Left forelimb (tissue), 1 donor: ENCODE data around the gene IL36G.

ENCODE experiments used
- DNase-seq: peaks from one replicate; pipeline ENCODE4 v3.0.0-alpha.2; 2018; ENCODE audit warnings: low spot score

Gene IL36G

DNA sequence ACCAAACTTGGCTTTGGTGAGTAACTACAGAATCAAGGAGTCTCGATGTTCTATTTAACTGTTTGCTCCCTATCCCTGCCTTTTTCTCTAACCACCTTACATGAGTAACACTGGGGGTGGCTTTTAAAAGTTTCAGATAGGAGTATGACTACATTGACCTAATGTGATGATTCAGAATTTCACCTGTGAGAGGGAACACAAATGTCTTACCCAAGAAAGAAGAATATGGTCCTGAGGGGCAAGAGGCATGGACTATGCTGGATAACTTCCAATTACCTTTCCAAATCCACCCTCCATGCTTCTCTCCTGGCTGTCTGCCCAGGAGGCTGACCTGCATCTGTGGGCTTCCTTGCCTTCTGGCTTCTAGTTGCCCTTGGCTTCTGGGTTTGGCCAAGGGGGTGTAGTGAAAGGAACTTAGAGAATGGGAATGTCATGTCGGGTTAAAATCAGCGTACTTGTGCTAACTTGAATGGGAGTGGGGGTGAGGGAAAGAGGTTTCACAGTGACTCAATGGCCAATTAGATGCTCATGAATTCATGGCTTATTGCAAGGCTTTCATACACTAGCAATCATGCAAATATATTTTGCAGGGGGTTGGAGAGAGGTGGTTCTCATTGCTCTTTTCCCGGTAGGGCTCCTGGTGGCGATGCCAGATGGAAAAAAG lies 5.3 kb upstream of the IL36G start:
- DNase-seq = no peak

DNA sequence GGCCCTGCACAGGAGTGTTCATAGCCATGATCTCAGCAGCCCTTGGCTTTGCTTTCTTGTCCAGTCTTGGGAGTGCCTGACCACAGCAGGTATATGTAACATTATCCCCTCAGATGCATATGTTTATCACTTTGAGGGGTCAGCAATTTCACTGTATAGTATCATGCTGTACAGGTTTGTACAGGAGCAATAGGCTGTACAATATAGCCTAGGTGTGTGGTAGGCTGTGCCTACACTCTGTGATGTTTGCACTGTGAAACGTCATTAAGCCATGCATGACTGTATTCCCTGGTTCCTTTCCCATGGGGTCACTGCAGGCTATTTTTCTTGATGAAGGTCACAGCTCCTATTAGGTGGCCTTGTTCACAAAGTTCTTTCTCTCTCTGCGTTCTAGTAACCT lies 4.7 kb upstream of the IL36G start:
- DNase-seq = no peak

DNA sequence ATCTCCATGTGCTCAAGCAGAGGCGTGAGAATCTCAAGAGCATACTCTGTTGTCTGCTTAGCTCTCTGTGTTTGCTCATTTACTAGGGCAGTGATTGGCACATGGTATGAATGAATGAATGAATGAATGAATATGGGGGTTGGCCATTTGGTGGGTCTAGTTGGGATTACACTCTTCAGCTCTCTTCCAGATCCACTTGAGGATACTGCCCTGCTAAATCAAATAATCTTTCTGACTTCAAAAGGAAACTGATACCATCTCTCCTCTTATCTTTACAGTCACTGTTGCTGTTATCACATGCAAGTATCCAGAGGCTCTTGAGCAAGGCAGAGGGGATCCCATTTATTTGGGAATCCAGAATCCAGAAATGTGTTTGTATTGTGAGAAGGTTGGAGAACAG lies 1.9 kb downstream of the IL36G start:
- no peak for DNase-seq

DNA sequence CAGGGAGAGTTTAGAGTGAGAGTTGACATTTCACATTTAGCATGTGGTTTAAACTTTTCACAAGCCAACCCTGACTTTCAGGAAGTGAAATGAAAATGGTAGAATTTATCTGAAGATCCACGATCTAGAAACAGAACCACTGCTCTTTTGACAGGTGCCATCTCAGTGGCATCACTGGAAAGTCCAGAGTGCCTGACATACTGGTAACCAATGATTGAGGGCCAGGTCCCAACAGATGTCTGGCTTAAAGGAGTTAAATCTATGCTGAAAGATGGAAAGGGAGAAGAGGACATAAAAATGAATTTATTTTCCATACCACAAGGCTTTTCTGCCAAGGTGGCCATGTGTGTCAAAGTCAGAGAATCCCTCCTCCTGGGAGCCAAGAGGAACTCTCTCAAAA lies 2.7 kb downstream of the IL36G start:
- no peak for DNase-seq

DNA sequence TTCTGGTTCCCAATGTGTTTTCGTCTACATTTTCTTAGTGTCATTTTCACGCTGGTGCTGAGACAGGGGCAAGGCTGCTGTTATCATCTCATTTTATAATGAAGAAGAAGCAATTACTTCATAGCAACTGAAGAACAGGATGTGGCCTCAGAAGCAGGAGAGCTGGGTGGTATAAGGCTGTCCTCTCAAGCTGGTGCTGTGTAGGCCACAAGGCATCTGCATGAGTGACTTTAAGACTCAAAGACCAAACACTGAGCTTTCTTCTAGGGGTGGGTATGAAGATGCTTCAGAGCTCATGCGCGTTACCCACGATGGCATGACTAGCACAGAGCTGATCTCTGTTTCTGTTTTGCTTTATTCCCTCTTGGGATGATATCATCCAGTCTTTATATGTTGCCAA lies 7.3 kb downstream of the IL36G start:
- DNase-seq = no peak

DNA sequence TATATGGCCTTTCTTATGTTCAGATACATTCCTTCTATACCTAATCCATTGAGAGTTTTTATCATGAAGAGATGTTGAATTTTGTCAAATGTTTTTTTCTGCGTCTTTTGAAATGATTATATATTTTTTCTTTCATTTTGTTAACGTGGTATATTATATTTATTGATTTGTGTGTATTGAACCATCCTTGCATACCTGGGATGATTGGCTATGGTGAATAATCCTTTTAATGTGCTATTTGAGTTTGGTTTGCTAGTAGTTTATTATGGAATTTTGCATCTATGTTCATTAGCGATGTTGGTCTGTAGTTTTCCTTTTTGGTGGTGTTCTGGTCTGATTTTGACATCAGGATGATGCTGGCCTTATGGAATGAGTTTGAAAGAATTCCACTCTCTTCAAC lies 11.8 kb downstream of the IL36G start:
- no peak for DNase-seq

DNA sequence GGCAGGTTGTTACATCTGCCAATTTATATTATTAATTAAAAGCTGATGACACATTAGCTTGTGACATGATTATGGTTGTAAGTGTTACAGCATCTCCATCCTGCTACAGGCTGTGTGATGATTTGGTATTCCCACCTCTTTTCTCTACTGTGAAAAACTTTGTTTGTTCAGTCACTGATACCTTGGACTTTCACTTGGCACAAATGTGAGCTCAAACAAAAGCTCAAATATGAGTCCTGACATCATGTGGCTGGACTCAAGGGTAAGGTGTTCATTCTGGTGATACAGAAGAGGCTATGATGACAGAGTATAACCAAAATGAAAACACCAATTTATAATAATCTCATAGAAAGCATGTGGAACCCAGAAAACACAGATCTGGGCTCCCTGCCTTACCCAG lies 16.0 kb downstream of the IL36G start:
- DNase-seq = no peak

DNA sequence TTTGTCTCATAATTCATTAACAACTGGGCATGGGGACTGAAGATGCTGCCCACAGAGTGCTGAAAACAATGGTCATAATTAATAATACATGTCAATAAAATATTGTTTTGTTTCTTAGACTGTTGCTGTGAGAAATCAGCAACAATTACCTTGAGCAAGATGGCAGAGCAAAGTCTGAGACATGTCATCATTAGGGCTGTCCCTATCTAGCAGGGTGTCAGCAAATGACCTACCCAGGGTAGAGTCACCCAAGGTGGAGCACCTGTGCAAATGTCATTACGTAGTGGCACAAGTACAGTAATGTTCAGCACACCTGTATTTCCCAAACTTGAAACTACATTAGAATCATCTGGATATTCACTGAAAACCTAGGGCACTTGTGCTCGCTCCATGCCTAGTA lies 16.8 kb downstream of the IL36G start:
- DNase-seq = no peak

DNA sequence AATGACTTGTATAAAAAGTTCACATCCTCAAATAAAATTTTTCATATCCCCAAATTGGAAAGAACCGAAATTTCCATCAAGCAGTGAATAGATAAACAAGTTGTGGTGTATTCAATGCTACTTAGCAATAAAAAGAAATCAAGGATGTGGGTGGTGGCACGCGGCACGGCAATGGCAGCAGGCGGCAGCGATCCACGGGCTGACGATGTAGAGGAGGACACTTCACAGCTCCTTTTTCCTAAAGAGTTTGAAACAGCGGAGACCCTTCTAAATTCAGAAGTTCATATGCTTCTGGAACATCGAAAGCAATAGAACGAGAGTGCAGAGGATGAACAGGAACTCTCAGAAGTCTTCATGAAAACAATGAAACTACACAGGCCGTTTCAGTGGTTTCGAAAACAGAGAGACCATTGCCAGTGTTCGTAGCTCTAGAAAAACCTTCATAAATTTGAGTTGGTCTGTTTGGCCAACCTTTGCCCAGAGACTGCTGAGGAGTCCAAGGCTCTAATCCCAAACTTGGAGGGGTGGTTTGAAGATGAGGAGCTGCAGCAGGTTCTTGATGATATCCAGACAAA lies 17.6 kb downstream of the IL36G start:
- DNase-seq = no peak

DNA sequence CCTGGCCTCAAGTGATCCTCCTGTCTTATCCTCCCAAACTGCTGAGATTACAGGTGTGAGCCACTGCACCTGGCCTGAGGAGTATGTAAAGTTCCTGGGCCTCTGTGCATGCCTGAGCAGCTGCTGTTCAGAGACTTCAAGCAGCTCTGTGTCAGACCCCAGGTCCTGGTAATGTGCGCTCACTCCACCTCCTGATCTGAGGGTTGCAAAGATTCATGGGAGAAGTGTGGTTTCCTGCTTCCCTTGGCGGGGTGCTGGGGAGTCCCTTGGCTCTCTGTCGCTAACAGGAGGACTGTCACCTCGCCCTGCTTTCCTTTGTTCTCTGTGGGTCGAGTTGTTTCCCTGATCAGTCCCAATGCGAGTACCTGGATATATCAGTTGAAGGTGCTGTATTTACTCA lies 18.8 kb downstream of the IL36G start:
- DNase-seq = no peak

DNA sequence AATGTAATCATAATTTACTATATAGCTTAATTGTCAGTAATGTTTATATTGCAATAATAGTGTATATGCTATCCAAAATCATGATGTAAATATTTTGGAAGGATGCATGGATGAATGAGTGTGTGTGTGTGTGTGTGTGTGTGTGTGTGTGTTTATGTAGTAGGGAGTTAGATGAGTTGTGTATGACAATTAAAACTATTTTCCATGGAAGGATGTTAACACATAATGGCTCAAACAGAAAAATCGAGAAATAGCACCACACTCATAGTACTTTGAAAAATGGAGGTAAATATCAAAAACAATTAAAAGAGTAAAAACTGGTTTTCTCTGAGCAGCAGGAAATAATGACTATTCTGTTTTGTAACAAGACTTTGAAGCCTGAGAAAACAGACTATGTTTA lies 19.3 kb downstream of the IL36G start:
- DNase-seq = no peak

DNA sequence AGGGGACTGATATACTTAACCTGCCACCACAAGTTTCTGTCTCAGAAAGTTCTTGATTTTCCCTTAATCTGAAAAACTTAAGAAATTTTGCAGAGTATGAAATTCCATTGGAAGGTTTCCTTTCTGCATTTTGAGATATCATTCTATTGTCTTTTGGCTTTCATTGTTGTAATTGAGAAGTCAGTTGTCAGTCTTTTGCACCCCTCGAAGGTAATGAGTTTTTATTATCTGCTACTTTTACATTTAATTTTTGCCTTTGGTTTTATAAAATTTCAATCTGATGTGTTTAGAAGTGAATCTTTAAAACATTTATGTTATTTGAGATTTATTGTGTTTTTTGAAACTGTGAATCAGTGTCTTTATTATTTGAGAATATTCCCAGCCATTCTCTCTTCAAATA lies 22.6 kb downstream of the IL36G start:
- DNase-seq = no peak

DNA sequence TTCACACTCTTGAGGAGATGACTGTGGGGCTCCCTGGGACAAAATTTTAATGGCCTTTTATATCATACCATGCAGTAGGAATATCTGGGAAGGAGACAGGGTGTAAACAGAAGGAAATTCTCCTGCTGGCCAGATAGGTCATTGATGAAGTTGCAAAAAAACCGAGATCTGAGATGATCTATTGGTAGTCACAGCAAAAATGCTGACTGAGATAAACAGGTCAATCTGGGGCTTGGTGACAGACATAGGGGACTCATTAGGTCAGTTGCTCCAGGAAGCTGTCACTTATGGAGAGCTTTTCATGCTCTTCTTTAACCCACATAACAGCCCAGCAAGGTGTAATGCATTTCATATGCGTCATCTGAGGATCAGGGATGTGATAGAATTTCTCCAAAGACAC lies 24.9 kb downstream of the IL36G start:
- DNase-seq = no peak

DNA sequence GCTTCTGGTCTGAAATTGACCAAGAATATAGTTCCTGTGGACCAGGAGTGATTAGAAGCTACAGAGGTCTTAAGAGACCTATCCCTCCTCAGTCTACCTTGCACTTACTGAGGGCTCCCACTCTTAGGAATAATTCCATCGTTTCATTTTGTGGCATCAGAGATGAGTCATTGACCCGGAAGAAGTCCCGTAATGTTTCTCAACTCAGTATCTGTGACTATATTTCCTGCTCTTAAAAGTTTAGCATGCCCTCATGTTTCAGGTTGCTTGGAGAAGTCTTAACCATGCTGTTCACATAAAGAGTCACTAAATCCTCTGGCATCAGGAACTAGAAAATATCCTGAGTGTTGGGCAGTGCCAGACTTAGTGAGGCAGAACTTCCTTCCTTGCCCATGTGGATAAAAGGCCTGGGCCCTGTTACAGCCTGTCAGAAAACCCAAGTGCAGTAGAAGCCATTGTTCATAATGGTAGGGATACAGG lies 27.3 kb downstream of the IL36G start, which contains the start of gene IL36A:
Gene IL36A, plus strand, starts transcription at position 430 of the 480 bp plus-strand sequence. CDS start 413 bp downstream, outside the sequence.
- no peak for DNase-seq

DNA sequence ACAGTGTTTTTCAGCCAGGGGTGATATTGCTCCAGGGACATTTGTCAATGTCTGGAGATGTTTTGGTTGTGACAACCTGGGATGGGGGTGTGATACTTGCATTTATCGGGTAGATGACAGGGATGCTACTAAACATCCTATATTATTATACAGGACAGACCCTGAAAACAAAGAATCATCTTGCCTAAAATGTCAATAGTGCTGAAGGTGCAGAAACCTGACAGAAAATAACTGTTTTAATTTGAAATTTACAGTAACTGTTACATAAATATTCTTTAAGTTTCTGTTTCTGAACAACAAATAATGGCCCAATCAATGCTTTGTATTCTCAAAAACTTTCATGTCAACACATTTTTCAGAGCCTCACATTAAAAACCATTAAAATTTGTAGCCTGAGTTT lies 29.4 kb downstream of the IL36G start:
- DNase-seq = no peak

DNA sequence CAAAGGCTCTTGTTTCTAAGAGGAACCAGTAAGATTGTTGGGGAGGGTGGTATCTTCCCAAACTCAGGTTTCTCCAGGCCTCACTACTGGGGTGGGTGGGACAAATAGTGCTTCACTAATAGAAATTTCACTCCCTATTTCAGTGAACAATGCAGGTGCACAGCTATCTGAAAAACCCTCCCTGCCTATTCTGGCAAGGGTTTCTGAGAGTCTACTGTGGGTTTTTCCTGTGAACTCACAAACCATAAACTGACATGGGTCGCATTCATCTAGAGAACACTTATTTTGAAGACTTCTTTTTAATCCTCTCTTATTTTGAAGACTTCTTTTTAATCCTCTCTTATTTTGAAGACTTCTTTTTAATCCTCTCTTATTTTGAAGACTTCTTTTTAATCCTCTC lies 31.8 kb downstream of the IL36G start:
- DNase-seq = no peak

DNA sequence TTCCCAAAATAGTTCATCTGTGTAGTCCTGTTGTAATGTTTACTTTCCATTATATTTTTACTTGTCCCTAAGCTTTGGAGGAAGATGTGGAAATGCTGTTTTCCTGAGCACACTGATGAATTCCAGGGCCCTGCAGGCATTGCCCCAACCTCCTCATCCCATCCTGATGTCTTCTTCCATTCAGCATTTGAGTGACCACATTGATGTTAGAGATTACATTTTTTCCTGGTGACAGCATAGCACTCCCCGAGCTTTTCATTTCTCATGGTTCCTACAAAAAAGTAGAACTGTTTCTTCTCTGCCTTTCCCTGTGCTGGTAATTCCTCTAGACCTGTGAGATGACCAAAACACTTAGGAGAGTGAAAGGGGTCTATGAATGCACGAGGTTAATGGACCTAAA lies 32.3 kb downstream of the IL36G start:
- no peak for DNase-seq

DNA sequence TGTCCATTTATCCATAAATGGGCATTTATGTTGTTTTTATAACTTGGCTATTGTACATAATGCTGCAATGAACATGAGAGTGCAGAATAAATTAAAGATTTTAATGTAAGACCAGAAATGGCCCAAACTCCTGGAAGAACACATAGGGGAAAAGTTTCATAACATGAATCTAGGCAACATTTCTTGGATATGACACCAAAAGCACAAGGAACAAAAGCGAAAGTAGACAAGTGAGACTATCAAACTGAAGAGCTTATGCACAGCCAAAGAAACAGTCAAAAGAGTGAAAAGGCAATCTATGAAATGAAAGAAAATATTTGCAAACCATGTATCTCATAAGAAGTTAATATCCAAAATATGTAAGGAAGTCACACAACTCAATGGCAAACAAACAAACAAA lies 33.3 kb downstream of the IL36G start:
- DNase-seq = no peak

DNA sequence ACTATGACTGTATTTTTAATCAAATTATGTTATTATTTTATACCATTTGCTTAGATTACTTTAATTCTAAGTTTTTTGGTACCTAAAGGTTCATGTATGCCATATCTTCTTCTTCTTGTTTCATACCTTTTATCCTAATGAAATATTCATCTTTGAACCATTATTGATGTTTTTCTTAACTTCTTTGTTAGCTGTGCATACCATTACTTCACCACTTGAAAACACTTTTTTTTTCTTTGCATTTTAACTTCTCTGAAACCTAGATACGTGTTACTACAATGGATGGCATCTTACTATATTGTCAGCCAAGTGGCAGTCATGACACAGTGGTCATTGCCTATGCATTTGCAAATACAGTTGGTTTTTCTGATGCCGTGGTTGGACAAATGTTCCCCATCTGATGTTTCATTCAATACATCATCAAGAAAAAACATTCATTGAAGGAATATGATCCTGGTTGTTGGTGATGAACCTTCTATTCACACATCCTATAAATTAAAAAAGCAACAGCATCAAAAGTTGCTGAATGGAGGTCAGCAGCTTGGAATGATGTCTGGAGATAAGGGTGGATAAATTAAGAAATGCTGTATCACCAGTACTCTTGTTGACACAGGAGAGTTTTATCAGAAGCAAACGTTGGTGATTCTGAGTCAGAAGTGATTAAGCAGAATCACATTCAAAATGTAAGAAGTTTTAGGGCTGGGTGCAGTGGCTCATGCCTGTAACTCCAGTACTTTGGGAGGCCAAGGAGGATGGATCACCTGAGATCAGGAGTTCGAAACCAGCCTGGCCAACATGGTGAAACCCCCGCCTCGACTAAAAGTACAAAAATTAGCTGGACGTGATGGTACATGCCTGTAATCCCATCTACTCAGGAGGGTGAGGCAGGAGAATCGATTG lies 34.9 kb downstream of the IL36G start:
- DNase-seq = no peak

DNA sequence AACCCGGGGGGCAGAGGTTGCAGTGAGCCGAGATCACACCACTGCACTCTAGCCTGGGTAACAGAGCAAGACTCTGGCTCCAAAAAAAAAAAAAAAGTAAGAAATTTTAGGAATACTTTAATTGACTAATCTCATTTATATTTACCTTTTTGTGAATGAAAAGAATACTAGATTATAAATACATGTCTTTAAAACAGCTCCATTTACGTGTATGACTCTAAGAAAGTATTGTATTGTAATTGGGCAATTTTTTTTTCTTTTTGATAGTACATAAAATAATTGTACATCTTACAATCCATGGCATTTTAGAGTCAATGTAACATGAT lies 35.5 kb downstream of the IL36G start:
- no peak for DNase-seq

DNA sequence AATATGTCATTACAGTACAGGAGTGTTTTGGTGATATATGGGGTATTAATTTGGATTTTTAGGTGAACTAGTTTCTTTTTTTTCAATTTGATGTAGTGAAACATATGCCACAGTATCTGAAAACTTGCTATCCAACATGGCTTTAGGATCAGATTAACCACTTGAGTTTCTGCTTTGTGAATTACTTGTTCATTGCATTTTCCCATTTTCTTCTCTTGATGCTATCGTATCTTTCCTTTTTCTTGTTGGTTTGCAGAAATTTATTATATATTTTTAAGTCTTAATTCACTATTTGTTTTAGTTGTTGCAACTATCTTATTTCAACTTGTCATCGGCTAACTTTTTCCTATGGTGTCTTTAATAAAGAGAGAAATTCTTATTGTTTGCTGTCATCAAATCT lies 36.3 kb downstream of the IL36G start:
- DNase-seq = no peak

DNA sequence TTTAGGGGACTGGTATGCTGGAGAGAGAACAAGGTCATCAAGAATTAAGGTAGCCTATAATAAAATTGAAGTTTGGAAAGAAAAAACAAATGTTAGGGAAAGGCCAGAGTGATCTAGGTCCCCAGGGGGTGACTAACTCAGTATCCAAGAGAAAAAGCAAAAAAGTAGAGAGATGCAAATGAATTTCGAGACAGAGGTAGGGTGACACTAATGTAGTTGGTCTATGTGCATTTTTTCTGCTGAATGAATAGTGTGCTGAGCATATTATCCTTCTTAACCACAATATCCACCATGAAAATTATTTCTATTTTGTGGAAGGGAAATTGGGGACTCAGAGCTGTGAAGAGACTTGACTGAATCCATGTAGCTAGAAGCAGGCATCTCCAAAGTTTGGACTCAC lies 37.2 kb downstream of the IL36G start:
- no peak for DNase-seq

DNA sequence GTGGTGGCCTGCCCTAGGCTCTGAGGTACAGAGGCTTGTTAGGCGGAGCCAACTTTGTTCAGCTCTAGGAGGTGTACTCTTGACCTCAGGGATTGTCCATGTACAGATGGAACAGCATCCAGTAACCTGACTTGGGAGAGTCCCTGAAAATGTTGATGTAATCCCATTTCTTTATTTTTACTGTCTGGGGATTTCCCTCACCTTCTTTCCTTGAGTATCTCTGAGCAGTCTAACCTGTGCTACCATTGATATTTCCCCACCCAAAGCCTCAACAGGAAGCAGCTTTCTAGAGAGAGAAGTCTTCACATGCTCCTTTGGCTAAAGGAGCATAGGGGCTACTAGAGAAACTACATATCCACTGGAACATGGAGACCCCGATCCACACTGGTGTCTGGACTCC lies 37.8 kb downstream of the IL36G start:
- DNase-seq = no peak
